Brain pericyte (primary cell): ENCODE measurements around the gene ACTR1B.
"Not testable (repeated sequence)": the region's sequence is repeated elsewhere in the genome, so short reads cannot be mapped to it uniquely, and the experiment has no call there.

Source experiments
- DNase-seq: peaks from one replicate; pipeline ENCODE4 v3.0.0-alpha.2; 2012; ENCODE audit warnings: low read depth, low spot score

Gene ACTR1B

GRCh38 chr2:97615746-97616145 is 48.1 kb downstream of the ACTR1B start:
- not testable (repeated sequence) for DNase-seq

GRCh38 chr2:97611895-97612294 is 51.9 kb downstream of the ACTR1B start:
- not testable (repeated sequence) for DNase-seq

DNA sequence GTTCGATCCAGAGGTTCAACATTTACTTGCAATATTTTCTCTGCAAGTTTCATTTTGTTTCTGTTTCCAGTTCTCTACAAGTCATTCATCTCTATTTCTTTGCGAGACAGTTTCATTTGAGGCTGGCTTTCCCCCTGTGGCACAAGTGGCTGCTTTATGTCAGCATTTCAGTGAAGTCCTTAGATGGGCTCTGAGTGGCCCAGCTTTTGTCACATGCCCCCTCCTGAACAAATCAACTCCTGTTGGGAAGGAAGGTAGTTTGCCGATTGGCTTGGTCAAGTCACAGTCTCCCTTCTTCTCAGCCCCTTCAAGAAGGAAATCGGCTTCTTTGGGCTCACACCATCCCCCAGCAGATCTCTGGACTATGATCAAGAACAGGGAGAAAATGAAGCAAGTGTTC is 55.1 kb downstream of the ACTR1B start:
- not testable (repeated sequence) for DNase-seq
